Right lobe of liver (tissue), 4 donors: ENCODE data around the gene TSPAN11.

Experiments used
- POLR2A ChIP-seq: fragments of 450-650 bp; IDR thresholded peaks from one replicate; pipeline ENCODE4 v1.6.1; 2017; ENCODE audit warnings: antibody characterized with exemption, mild to moderate bottlenecking
- TF ChIP-seq, protein P1 (sequence below), 4 donors: fragments of 200-600 bp in 3 of 4; fragments of 450-650 bp in 1 of 4; IDR thresholded peaks; one replicate each; pipeline versions ENCODE4 v1.5.1 to v1.8.0; 2016 to 2022; ENCODE audit warnings: antibody characterized with exemption in 4 of 4, mild to moderate bottlenecking in 2 of 4
- donor health status: DM: no; HTN: no; CAD: no.
- donor health status: DM: no; HTN: no; CAD: no.
- donor health status: DM: no; HTN: yes; CAD: no.

GRCh38 chr12:31002361-31002725, 75.8 kb downstream of the TSPAN11 start:
- TF ChIP-seq POLR2A: no peak
- TF ChIP-seq, protein P1, sequence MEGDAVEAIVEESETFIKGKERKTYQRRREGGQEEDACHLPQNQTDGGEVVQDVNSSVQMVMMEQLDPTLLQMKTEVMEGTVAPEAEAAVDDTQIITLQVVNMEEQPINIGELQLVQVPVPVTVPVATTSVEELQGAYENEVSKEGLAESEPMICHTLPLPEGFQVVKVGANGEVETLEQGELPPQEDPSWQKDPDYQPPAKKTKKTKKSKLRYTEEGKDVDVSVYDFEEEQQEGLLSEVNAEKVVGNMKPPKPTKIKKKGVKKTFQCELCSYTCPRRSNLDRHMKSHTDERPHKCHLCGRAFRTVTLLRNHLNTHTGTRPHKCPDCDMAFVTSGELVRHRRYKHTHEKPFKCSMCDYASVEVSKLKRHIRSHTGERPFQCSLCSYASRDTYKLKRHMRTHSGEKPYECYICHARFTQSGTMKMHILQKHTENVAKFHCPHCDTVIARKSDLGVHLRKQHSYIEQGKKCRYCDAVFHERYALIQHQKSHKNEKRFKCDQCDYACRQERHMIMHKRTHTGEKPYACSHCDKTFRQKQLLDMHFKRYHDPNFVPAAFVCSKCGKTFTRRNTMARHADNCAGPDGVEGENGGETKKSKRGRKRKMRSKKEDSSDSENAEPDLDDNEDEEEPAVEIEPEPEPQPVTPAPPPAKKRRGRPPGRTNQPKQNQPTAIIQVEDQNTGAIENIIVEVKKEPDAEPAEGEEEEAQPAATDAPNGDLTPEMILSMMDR (IDR thresholded peaks at IDR 0.05): no peak
